Measurements from ENCODE around the gene MEGF8.

Gene MEGF8

GRCh38 chr19:42412661-42413076, 87.2 kb downstream of the MEGF8 start:
- no peak for DNase-seq (ENCODE audit: low read depth, low spot score)

- DNase-seq (ENCODE audit: low read depth, low spot score), result no peak
These were observed 93.9 kb downstream of the MEGF8 start for GRCh38 chr19:42419309-42419708.

DNA sequence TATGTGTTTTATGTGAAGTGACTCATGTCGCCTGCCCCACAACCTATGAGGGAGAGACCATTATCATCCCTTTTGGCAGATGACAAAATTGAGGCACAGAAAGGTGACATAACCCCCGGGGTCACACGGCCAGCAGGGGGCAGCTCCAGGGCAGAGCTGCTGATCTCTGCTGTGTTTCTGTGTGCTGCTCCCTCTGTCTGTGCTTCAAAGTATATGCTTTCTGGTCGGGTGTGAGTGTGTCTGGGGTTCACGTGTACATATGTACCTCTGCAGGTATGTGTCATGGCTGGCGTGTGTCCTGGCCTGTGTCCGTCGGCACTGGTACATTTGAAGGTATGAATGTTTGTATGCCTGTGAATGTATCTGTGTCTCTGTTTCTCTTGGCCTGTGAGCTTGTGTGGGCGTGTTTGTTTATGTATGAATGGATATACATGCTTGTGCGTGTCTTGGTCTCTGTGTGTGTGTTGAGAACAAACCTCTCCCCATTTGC, 94.7 kb downstream of the MEGF8 start:
- DNase-seq (ENCODE audit: low read depth, low spot score), result no peak

GRCh38 chr19:42421101-42421500, 95.7 kb downstream of the MEGF8 start:
- DNase-seq (ENCODE audit: low read depth, low spot score), result no peak

DNA sequence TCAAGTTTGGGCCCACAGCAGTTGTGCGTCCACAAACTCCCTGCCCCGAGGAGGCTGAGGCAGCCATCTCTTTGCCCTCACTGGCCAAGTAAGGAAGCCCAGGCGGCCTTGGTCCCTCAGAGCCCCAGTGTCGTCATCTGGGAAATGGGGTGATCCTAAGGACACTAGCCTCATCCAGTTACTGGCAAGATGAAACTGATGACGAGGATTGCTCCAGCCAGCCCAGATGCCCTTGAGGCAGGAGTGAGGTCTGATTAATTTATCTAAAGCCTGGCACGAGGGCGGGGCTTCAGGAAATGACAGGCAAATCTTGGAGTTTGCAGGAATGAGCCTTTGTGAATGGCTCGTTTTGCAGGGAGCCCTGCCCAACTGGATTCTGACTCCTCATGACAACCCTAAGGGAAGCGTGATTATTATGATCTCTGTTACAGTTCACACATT, 96.2 kb downstream of the MEGF8 start:
- no peak for DNase-seq (ENCODE audit: low read depth, low spot score)

- DNase-seq (ENCODE audit: low read depth, low spot score), result no peak
These were observed 96.9 kb downstream of the MEGF8 start for GRCh38 chr19:42422092-42422900.

- DNase-seq (ENCODE audit: low read depth, low spot score), result no peak
These were observed 97.5 kb downstream of the MEGF8 start for GRCh38 chr19:42422901-42423461.

GRCh38 chr19:42423462-42424344, 98.3 kb downstream of the MEGF8 start:
- DNase-seq (ENCODE audit: low read depth, low spot score), result peak; percentile 74

DNA sequence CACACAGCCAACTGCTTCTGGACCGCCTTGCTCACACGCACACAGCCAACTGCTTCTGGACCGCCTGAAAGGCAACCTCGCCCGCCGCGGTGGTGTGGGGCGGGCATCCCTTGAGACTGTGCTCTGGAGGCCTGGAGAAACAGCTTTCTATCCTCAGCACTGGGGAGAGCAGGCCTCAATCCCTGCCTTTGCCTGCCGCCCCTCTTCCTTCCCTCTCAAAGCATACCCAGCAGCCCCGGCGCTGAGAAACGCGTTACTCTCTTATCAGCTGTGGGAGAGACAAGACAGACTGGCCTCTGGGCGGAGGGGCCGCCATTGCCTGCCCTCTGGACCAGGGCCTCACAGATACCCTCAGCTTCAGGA, 98.9 kb downstream of the MEGF8 start:
- DNase-seq (ENCODE audit: low read depth, low spot score), result no peak

DNA sequence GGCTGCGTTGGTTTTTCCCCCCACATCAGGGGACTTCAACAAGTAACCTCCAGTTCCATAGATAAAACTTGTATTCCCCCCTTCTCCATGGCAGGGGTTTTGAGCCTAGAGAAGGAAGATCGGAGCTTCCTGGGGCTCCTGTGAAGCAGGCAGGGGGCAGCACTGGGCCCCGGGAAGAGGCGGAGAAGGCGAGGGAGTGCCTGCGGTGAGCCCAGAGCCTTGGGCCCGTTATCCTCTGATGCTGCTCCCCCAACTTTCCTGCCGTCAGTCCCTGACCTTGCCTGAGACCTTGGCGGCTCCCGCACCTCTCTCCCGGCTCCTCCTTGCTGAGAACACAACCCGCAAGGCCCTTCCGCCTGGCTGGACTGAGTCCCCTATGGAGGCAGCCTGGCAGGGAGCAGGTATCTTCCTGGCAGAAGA, 99.3 kb downstream of the MEGF8 start:
- no peak for DNase-seq (ENCODE audit: low read depth, low spot score)

DNA sequence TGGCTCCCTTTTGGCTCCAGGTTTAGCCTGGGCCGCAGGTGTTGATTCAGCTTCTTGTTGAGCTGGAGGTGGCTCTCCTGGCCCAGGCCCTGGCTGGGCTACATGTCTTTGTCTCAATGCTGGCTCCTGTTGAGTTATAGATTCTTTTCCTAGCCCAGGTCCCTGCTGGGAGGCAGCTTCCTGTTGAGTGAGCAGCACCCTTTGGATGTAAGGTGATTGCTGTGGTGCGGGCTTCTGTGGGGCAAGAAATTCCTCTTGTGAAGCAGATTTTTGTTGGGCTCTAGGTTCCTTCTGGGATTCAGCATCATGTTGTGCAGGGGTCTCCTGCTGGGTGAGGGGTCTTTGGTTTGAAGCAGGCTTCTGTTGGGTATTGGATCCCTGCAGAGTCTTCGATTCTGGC, 101.2 kb downstream of the MEGF8 start:
- DNase-seq (ENCODE audit: low read depth, low spot score), result no peak

- DNase-seq (ENCODE audit: low read depth, low spot score), result no peak
These were observed 101.9 kb downstream of the MEGF8 start, which contains the start of gene LIPE for GRCh38 chr19:42427313-42427712. Gene LIPE (minus strand): TSS chr19:42427388. CDS start chr19:42427149, 239 bp downstream.

Data from brain pericyte (primary cell).